ENCODE results near the gene NPC1.

The NPC1 gene

DNA sequence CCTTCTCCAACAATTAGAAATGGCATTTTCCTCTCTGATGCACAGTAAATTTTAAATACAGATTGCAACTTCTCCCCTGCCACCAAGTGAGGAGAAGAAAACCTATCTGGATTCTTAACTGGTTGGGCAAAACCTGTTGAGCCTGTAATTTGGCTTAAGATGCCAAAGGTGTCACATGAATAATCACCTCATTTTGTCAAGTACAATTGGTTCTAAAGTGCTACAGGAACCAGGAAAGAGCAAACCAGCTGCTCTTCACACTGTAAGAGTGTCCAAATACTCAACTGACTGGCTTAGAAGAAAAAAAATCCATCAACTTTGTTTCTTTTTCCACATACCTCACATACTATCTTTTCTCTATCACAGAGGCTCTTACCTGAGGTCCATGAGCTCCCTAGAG, 35.4 kb downstream of the NPC1 start:
- TF ChIP-seq, protein P1, sequence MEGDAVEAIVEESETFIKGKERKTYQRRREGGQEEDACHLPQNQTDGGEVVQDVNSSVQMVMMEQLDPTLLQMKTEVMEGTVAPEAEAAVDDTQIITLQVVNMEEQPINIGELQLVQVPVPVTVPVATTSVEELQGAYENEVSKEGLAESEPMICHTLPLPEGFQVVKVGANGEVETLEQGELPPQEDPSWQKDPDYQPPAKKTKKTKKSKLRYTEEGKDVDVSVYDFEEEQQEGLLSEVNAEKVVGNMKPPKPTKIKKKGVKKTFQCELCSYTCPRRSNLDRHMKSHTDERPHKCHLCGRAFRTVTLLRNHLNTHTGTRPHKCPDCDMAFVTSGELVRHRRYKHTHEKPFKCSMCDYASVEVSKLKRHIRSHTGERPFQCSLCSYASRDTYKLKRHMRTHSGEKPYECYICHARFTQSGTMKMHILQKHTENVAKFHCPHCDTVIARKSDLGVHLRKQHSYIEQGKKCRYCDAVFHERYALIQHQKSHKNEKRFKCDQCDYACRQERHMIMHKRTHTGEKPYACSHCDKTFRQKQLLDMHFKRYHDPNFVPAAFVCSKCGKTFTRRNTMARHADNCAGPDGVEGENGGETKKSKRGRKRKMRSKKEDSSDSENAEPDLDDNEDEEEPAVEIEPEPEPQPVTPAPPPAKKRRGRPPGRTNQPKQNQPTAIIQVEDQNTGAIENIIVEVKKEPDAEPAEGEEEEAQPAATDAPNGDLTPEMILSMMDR (IDR thresholded peaks at IDR 0.05; ENCODE audit: low read length, missing control alignments), result no peak
- DNase-seq (ENCODE audit: low read depth), result no peak
- H3K4me3 ChIP-seq (replicated peaks; ENCODE audit: low read depth, low read length), result no peak overlapping the region

DNA sequence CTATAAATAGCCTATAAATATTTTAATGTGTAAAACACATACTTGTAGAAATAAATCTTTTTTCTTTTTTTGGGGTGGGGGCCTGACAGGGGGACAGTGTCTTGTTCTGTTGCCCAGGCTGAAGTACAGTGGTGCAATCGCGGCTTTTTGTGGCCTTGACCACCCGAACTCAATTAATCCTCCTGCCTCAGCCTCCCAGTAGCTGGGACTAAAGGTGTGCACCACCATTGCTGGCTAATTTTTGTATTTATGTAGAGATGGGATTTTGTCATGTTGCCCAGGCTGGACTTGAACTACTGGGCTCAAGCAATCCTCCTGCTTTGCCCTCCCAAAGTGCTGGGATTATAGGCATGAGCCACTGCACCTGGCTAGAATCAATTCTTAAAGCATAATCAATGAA, 37.6 kb downstream of the NPC1 start:
- TF ChIP-seq, protein P1 (IDR thresholded peaks at IDR 0.05; ENCODE audit: low read length, missing control alignments), result no peak
- H3K4me3 ChIP-seq (replicated peaks; ENCODE audit: low read depth, low read length), result no peak overlapping the region
- DNase-seq (ENCODE audit: low read depth), result no peak

DNA sequence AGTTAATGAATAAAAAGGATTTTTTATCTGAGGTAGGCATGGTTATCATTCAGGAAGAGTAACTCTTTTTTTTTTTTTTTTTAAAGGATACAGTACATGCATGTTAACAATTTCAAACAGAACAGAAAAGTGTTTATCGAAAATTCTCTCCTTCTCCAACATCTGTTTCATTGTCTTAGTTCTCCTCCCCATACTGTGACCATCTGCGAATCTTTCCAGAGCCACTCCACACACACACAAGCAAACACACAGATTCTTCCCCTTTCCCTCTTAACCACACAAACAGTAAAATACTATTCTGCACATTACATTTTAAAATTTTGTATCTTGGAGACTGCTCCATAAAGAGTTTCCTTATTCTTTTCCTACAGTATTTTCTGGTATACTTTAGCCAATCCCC, 38.0 kb downstream of the NPC1 start:
- DNase-seq (ENCODE audit: low read depth), result no peak
- H3K4me3 ChIP-seq (replicated peaks; ENCODE audit: low read depth, low read length), result no peak overlapping the region
- TF ChIP-seq, protein P1 (IDR thresholded peaks at IDR 0.05; ENCODE audit: low read length, missing control alignments), result no peak

DNA sequence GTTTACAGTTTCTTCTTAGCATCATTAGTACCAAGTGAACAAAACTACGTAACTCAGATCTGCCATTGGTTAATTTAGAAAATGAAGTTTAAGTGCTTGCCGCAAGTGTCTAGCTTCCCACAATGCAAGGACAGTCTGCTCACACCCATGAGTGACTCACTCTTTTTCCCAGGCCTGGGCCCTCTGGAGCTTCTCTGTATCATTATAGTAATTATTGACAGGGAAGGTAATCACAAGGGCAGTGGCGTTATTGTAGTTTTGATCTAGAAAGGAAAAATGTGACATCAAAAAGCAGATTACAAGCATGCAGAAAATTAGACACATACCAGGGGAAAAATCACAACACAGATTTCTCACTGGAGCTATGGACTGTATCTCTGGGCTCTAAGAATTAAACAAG, 38.5 kb downstream of the NPC1 start:
- H3K4me3 ChIP-seq (replicated peaks; ENCODE audit: low read depth, low read length), result no peak overlapping the region
- DNase-seq (ENCODE audit: low read depth), result no peak
- TF ChIP-seq, protein P1 (IDR thresholded peaks at IDR 0.05; ENCODE audit: low read length, missing control alignments), result no peak

DNA sequence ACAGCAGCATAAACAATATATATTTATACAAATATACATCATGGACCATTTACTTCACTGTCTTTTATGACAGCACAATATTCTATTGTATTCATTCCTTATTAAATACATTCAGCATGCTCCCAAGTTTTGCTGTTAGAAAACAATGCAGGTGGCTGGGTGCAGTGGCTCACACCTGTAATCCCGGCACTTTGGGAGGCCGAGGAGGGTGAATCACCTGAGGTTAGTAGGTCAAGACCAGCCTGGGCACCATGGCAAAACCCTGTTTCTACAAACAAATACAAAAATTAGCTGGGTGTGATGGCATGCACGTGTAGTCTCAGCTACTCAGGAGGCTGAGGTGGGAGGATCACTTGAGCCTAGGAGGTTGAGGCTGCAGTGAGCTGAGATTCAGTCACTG, 39.0 kb downstream of the NPC1 start:
- TF ChIP-seq, protein P1 (IDR thresholded peaks at IDR 0.05; ENCODE audit: low read length, missing control alignments), result no peak
- DNase-seq (ENCODE audit: low read depth), result no peak
- H3K4me3 ChIP-seq (replicated peaks; ENCODE audit: low read depth, low read length), result no peak overlapping the region

DNA sequence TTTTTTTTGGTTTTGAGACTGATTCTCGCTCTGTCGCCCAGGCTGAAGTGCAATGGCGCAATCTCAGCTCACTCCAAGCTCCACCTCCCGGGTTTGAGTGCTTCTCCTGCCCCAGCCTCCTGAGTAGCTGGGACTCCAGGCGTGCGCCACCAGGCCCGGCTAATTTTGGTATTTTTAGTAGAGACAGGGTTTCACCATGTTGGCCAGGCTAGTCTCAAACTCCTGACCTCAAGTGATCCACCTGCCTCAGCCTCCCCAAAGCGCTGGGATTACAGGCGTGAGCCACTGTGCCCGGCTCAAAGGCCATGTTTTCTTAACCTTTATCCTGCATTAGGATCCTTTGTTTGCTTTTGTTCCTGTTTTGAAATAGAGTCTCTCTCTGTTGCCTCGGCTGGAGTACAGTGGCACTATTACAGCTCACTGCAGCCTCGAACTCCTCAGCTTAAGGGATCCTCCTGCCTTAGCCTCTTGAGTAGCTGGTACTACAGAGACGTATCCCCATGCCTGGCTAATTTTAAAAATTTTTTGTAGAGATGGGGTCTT, 41.0 kb downstream of the NPC1 start:
- TF ChIP-seq, protein P1 (IDR thresholded peaks at IDR 0.05; ENCODE audit: low read length, missing control alignments), result no peak
- no peak overlapping the region for H3K4me3 ChIP-seq (replicated peaks; ENCODE audit: low read depth, low read length)
- no peak for DNase-seq (ENCODE audit: low read depth)

DNA sequence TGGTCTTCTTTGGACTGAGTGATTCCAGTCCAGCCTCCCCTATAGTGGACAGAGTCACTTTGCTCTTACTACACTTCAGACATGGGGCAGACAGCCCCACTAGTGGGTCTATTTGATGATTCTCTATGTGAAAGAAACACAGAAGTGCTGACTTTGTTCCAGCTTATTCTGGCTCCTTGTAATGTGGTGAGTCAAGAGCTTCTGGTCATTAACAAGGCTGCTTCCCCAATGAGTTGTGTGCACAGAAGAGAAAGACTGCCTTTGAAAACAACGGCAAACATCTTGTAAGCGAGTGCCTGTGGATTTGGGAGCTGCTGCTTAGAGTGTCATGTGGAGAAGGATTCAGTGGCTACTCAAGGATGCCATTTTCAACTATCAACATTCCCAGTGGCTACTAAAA, 43.8 kb downstream of the NPC1 start:
- H3K4me3 ChIP-seq (replicated peaks; ENCODE audit: low read depth, low read length), result no peak overlapping the region
- DNase-seq (ENCODE audit: low read depth), result no peak
- TF ChIP-seq, protein P1 (IDR thresholded peaks at IDR 0.05; ENCODE audit: low read length, missing control alignments), result no peak
